GM19043 (cell line): Measurements from ENCODE around the gene KCNH3.
"Not testable (repeated sequence)": the region's sequence is repeated elsewhere in the genome, so short reads cannot be mapped to it uniquely, and the experiment has no call there.

ENCODE experiments used
- ATAC-seq: cut with Tn5 transposase; IDR thresholded peaks from one replicate; pipeline ENCODE4 v1.9.1; 2021; ENCODE audit warnings: low read depth; ENCODE audit not compliant: unreplicated experiment

KCNH3 gene

GRCh38 chr12:49538510-49539403 is at the start of gene KCNH3:
KCNH3 (plus strand) TSS chr12:49539030; CDS start chr12:49539417, 387 bp downstream.
- peak; percentile 61 for ATAC-seq

GRCh38 chr12:49489154-49489553 is 49.7 kb upstream of the KCNH3 start:
- ATAC-seq, result no peak

GRCh38 chr12:49489720-49490119 is 49.1 kb upstream of the KCNH3 start:
- no peak for ATAC-seq

DNA sequence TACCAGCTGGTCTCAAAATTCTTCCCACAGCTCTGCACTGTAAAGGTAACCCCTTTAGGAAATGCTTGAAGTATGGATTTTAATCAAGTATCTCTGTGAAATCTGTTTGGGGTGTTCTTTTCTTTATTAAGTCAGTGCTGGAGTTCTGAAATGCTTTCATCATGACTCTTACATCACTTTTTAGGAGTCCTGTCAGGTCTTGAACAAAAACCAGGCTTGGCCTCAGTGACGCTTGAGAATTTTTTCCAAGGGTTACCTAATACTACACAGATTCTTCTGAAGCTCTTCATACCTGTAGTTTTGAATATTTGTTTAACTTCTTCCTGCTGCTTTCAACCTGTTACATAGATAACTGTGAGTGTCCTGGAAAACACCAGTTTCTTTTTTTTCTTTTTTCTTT is 47.0 kb upstream of the KCNH3 start:
- no peak for ATAC-seq

GRCh38 chr12:49493900-49494299 is 44.9 kb upstream of the KCNH3 start:
- ATAC-seq, result no peak

GRCh38 chr12:49496417-49497360 is 42.1 kb upstream of the KCNH3 start:
- no peak for ATAC-seq

DNA sequence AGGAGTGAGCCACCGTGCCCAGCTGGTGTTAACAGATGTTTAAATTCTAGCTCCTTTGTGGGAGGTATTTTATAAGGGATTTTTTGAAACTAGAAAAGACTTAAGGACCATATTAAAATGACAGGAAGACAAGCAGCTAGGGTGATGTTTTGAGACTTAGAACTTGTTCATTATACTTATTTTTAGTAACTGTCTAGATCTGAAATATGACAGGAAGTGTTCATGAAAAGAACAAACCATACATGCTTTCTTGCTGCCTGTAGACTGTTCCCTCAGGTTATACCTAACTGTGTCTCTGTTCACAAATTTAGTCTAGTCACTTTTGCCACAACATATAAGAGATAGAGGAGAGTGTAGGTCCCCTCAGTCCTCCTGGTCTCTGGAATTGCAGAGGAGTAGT is 36.9 kb upstream of the KCNH3 start:
- no peak for ATAC-seq

DNA sequence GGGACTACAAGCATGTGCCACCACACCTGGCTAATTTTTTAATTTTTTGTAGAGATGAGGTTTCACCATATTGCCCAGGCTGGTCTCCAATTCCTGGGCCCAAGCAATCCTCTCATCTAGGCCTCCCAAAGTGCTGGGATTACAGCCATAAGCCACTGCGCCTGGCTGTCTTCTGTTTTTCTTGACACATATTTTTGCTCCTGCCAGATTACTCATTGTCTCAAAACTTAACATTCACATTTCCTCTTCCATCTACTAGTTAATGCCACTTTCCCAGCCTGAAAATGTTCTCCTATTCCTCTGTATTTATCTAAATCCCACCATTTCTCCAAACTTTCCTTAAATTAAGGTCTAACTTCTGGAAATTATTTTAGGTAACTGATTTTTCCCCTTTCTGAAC is 36.2 kb upstream of the KCNH3 start:
- no peak for ATAC-seq

- no peak for ATAC-seq
Measured at GRCh38 chr12:49503674-49504180, 35.1 kb upstream of the KCNH3 start.

- no peak for ATAC-seq
Measured at GRCh38 chr12:49505672-49506071, 33.2 kb upstream of the KCNH3 start.

DNA sequence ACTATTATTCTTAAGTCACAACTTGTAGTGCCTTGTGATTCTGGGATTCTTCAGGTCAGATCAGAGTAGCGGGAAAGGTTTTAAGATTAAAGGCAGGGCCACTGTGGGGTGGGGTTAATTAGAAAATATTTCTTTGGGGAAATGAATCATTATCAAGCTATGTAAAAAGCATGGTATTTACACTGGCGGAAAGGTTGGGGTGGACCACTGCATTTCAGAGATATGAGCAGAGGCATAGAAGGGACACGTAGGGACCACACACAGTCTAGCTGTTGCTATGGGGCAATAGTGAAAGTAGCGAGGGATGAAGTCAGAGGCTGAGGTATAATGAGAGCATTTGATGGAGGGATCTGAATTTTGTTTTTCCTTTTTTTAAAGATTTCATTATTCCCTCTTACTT is 31.7 kb upstream of the KCNH3 start:
- no peak for ATAC-seq

- not testable (repeated sequence) for ATAC-seq
Measured at GRCh38 chr12:49509681-49510080, 29.1 kb upstream of the KCNH3 start.

DNA sequence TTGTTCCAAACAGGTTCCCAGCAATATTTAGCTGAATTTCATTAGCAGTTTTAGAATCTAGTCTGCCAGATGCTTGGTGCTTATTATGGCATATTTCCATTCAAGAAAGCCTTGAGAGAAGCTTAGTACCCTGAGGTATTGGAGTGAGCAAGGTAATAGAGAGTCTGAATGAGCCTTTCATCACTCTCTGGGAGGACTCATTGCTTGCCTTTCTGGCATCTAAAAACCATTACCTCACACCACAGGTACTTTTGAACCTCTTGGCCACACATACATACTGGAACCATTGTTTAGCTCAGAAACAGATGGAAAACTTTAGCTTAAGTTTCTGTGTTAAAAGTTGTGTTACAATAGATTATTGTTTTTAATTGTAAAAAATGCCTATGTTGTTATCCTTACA is 27.4 kb upstream of the KCNH3 start:
- no peak for ATAC-seq

- no peak for ATAC-seq
Measured at GRCh38 chr12:49512546-49512945, 26.3 kb upstream of the KCNH3 start.

DNA sequence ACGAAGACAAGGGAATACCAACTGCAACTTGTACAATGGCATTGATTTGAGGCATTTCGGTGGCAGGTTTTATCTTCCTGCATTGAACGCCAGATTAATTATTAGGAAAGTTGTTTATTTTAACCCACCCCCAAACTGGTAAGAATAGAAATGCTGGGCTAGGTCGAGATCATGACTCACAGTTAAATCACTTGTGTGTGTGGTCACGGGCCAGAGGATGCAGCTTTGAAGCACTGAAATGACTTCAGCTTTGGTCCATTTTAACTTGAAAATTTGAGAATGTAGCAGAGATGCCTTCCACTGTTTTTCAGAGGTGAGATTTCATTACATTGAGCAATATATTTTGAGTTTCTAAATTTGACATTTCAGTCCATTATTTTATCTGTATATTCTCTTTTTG is 23.6 kb upstream of the KCNH3 start:
- ATAC-seq, result no peak

GRCh38 chr12:49518914-49519573 is 19.8 kb upstream of the KCNH3 start:
- ATAC-seq, result no peak

GRCh38 chr12:49519574-49519936 is 19.3 kb upstream of the KCNH3 start:
- no peak for ATAC-seq

DNA sequence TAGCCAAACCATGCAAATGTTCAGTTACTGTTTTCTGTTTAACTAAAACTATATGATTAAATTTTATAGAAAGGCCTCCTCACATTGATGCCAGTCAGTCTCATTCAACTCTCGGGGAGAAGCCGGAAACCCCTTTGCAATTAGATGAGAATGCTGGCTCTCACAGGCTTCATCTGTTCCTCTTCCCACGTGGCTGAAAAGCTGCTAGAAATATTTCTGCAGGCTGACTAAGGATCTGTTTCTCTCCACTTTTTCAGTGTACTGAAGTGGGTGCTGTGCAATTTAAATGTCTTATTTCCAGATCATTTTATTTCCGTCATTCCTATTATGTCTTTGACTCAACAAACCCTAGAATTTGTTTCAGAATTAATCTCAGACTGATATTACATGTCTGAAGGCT is 17.4 kb upstream of the KCNH3 start:
- ATAC-seq, result no peak

GRCh38 chr12:49524660-49525324 is 14.0 kb upstream of the KCNH3 start:
- ATAC-seq, result no peak

DNA sequence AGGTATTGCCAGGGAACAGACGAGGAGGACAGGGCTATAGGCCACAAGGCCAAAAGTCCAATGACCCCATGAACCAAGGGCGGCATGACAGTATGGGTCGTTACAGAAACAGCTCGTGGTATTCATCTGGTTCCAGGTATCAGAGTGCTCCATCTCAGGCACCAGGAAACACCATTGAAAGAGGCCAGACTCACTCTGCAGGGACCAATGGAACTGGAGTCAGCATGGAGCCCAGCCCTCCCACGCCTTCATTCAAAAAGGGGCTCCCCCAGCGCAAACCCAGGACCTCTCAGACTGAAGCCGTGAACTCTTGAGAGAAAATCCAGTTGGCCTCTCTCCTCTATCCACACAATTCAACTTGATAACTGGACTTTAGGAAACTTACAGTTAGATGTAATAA is 12.9 kb upstream of the KCNH3 start:
- no peak for ATAC-seq
